Measurements from ENCODE around the gene OPRD1. TPM values are rescaled to one million over a fixed set of nuclear protein-coding genes. Genes with fewer than 3 reads are reported as not detected.
"Not testable (repeated sequence)": the region's sequence is repeated elsewhere in the genome, so short reads cannot be mapped to it uniquely, and the experiment has no call there.

Gene OPRD1
- total RNA-seq, 1 donor from 2014 or later: 1.2 TPM

DNA sequence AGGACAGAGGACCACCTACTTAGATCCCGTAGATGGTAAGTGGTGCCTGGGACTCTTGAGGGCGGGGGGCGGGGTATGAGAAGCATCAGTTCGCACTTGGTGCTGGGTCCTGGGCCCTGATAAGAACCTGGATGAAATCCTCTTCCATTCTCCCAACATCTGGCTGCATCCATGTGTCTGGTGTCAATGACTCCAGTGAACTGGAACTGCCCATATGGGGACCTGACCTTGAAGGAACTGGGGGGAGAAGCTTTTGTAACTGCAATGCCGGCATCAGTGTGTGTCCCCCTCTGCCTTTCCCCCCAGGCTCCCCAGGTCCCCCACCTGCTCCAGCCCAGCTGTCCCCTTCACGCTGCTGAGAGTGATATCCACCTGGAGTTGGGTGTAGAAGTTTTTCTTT is 52.7 kb downstream of the OPRD1 start:
- peaks cover 23% of the 10 kb centered on the region for H3K4me1 Mint-ChIP-seq (ENCODE audit: low read depth, unreplicated experiment)
- H3K27ac Mint-ChIP-seq (ENCODE audit: unreplicated experiment): no peak overlapping the region
- no peak overlapping the region for H3K4me3 Mint-ChIP-seq (ENCODE audit: unreplicated experiment)
- DNase-seq: no peak
- H3K9me3 Mint-ChIP-seq (ENCODE audit: unreplicated experiment): peaks cover 3% of the 10 kb centered on the region
- H3K27me3 Mint-ChIP-seq (ENCODE audit: unreplicated experiment): peaks cover 3% of the 10 kb centered on the region
- no peaks in the 10 kb centered on the region for H3K36me3 Mint-ChIP-seq (ENCODE audit: unreplicated experiment)
- TF ChIP-seq, protein P1, sequence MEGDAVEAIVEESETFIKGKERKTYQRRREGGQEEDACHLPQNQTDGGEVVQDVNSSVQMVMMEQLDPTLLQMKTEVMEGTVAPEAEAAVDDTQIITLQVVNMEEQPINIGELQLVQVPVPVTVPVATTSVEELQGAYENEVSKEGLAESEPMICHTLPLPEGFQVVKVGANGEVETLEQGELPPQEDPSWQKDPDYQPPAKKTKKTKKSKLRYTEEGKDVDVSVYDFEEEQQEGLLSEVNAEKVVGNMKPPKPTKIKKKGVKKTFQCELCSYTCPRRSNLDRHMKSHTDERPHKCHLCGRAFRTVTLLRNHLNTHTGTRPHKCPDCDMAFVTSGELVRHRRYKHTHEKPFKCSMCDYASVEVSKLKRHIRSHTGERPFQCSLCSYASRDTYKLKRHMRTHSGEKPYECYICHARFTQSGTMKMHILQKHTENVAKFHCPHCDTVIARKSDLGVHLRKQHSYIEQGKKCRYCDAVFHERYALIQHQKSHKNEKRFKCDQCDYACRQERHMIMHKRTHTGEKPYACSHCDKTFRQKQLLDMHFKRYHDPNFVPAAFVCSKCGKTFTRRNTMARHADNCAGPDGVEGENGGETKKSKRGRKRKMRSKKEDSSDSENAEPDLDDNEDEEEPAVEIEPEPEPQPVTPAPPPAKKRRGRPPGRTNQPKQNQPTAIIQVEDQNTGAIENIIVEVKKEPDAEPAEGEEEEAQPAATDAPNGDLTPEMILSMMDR (IDR thresholded peaks at IDR 0.05; ENCODE audit: partially characterized antibody, unreplicated experiment): no peak

- Mint-ChIP-seq H3K9me3 (ENCODE audit: unreplicated experiment) (peaks cover 3% of the 10 kb centered on the region), H3K27me3 (ENCODE audit: unreplicated experiment) (peaks cover 3% of the 10 kb centered on the region)
- TF ChIP-seq, protein P1 (IDR thresholded peaks at IDR 0.05; ENCODE audit: partially characterized antibody, unreplicated experiment): no peak
These were observed 54.2 kb downstream of the OPRD1 start for GRCh38 chr1:28865997-28866650.

GRCh38 chr1:28867850-28868249 is 55.9 kb downstream of the OPRD1 start:
- Mint-ChIP-seq H3K4me1 (ENCODE audit: low read depth, unreplicated experiment) (peaks cover 20% of the 10 kb centered on the region), H3K27ac (ENCODE audit: unreplicated experiment) (no peak overlapping the region), H3K4me3 (ENCODE audit: unreplicated experiment) (no peak overlapping the region), H3K27me3 (ENCODE audit: unreplicated experiment) (peaks cover 3% of the 10 kb centered on the region), H3K9me3 (ENCODE audit: unreplicated experiment) (peaks cover 3% of the 10 kb centered on the region), H3K36me3 (ENCODE audit: unreplicated experiment) (no peaks in the 10 kb centered on the region)
- DNase-seq: no peak
- TF ChIP-seq, protein P1 (IDR thresholded peaks at IDR 0.05; ENCODE audit: partially characterized antibody, unreplicated experiment): no peak

More at GRCh38 chr1:28865997-28866650, 54.2 kb downstream of the OPRD1 start:
- DNase-seq: no peak
- Mint-ChIP-seq H3K4me1 (ENCODE audit: low read depth, unreplicated experiment) (peaks cover 20% of the 10 kb centered on the region), H3K4me3 (ENCODE audit: unreplicated experiment) (no peak overlapping the region), H3K27ac (ENCODE audit: unreplicated experiment) (no peak overlapping the region), H3K36me3 (ENCODE audit: unreplicated experiment) (no peaks in the 10 kb centered on the region)

DNA sequence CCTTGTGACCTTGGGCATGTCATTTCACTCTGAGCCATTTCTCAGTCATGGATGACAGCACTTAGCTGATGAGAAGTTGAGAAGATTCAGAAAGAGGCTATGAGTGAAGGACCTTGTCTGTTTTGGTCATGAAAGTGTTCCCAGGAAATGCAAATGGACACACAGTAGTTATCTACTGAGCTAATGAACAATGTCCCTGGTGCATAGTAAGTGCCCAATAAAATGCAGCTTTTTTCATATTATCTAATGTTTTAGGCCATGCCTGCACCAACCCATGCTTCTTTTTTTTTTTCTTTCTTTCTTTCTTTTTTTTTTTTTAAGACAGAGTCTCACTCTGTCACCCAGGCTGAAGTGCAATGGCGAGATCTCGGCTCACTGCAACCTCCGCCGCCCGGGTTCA is 58.0 kb downstream of the OPRD1 start:
- no peaks in the 10 kb centered on the region for H3K36me3 Mint-ChIP-seq (ENCODE audit: unreplicated experiment)
- peaks cover 2% of the 10 kb centered on the region for H3K9me3 Mint-ChIP-seq (ENCODE audit: unreplicated experiment)
- no peak overlapping the region for H3K27ac Mint-ChIP-seq (ENCODE audit: unreplicated experiment)
- peaks cover 4% of the 10 kb centered on the region for H3K27me3 Mint-ChIP-seq (ENCODE audit: unreplicated experiment)
- H3K4me1 Mint-ChIP-seq (ENCODE audit: low read depth, unreplicated experiment): peaks cover 17% of the 10 kb centered on the region
- TF ChIP-seq, protein P1 (IDR thresholded peaks at IDR 0.05; ENCODE audit: partially characterized antibody, unreplicated experiment): no peak
- DNase-seq: no peak
- H3K4me3 Mint-ChIP-seq (ENCODE audit: unreplicated experiment): peak overlapping the region; percentile 58

DNA sequence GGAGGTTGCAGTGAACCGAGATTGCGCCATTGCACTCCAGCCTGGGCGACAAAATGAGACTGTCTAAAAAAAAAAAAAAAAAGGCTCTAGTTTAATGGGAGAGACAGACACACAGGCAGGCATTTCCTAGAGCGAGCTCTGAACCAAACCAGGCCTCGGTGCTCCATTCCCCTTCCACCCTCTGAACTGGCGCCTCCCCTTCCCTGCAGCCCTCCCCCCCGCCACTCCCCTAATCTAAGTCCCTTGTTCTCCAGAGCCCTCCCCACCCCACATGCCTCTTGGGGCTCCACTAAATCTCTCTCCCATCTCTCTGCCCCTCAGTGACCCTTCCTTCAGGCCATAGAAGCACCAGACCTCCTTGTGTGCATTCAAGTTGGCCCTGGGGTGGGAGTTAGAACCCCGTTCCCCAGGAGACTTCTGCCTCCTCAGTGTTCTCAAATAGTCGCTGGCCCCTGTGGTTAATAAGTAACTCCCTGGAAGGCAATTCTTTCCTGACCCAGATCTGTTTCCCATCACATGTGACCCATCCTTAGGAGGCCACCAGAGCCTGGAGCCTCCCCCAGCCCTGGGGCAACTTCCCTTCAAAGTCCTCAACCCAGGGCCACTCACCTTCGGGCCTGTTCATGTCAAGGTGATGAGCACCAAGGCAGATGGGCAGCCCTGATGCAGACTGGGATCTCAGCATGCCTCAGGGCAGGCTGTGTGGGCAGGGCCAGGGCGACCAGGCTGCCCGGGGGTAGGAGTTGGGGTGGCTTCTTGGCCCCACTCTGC is 59.8 kb downstream of the OPRD1 start:
- peaks cover 4% of the 10 kb centered on the region for H3K27me3 Mint-ChIP-seq (ENCODE audit: unreplicated experiment)
- no peak overlapping the region for H3K4me3 Mint-ChIP-seq (ENCODE audit: unreplicated experiment)
- no peak for DNase-seq
- TF ChIP-seq, protein P1 (IDR thresholded peaks at IDR 0.05; ENCODE audit: partially characterized antibody, unreplicated experiment): no peak
- H3K4me1 Mint-ChIP-seq (ENCODE audit: low read depth, unreplicated experiment): peaks cover 14% of the 10 kb centered on the region
- no peaks in the 10 kb centered on the region for H3K36me3 Mint-ChIP-seq (ENCODE audit: unreplicated experiment)
- no peaks in the 10 kb centered on the region for H3K9me3 Mint-ChIP-seq (ENCODE audit: unreplicated experiment)
- H3K27ac Mint-ChIP-seq (ENCODE audit: unreplicated experiment): no peak overlapping the region

GRCh38 chr1:28875134-28875533 is 63.2 kb downstream of the OPRD1 start:
- H3K27ac Mint-ChIP-seq (ENCODE audit: unreplicated experiment); H3K4me3 Mint-ChIP-seq (ENCODE audit: unreplicated experiment); H3K9me3 Mint-ChIP-seq (ENCODE audit: unreplicated experiment); DNase-seq; H3K36me3 Mint-ChIP-seq (ENCODE audit: unreplicated experiment); H3K4me1 Mint-ChIP-seq (ENCODE audit: low read depth, unreplicated experiment); H3K27me3 Mint-ChIP-seq (ENCODE audit: unreplicated experiment): not testable (repeated sequence)
